Stimulated activated CD4-positive, alpha-beta T cell treated with anti-CD3 and anti-CD28 coated beads, Interleukin-15, amount 100 ng/mL, for 24 hours (primary cell): ENCODE data around the gene MDM1.

ENCODE experiments used
- DNase-seq: peaks from one replicate; pipeline ENCODE4 v3.0.0-alpha.2; 2020

Gene MDM1

GRCh38 chr12:68356060-68356695, 24.0 kb upstream of the MDM1 start:
- DNase-seq: no peak

- no peak for DNase-seq
Measured at GRCh38 chr12:68354977-68355541, 22.9 kb upstream of the MDM1 start.

DNA sequence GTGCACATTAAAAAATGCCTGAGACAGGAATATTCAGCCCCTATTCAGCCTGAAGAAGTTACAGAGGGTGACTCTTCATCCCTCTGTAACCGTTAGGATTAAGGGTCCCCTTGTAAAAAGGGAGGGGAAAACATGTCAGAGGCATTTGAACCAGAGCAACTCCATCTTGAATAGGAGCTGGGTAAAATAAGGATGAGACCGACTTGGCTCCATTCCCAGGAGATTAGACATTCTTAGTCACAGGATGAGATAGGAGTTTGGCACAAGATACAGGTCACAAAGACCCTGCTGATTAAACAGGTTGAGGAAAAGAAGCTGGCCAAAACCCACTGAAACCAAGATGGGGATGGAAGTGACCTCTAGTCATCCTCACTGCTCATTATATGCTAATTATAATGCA, 19.9 kb upstream of the MDM1 start:
- DNase-seq: no peak

- DNase-seq: no peak
Measured at GRCh38 chr12:68350753-68351152, 18.6 kb upstream of the MDM1 start.

DNA sequence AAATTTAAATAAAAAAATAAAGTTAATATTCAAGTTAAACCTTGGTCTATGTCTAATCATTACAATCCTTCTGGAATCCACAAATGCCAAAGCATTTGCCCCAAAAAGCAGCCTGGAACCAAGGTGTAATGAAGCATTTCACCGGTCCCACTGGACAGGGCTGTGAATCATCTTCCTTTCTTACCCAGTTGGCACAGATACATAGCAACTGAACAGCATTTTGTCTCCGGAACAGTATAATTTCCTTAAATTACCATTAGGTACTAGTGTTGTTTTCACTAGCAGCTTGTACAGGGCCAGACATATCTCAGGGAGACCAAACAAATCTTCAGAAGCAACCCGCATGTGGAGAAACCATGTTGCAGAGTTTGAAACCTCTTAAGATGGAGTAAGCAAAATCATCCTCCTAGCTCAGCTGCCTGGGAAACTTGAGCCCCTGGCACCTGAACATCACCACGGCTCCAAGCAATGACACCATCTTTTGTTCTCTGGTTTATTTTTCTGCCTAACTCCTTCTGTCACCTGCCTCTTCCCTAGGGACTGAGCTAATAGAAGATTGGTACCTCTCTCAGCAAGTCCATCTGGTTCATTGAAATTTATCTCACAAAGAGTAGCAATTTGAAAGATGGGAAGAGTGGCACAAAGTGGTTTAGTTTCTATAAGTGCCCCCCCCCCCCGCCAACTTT, 17.9 kb upstream of the MDM1 start:
- no peak for DNase-seq

GRCh38 chr12:68349220-68349621, 17.1 kb upstream of the MDM1 start:
- no peak for DNase-seq

DNA sequence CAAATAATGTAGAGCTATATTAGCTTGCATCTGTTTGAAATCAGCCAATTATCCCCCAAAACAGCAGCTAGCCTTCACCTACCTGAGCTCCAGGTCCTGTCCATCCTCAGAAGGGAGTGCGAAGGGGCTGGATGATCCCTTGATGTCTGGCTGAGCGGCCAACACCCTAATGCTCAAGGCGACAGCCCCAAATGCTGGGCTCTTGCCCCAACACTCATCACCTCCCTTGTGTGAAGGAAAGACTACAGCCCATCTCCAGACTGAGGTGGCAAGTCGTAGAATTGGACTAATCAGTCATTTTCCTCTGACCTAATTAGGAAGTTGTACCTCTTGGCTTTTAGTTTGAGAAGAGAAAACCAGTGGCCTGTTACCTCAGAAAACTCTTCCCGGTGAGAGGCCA, 16.3 kb upstream of the MDM1 start:
- no peak for DNase-seq

- no peak for DNase-seq
Measured at GRCh38 chr12:68345763-68346162, 13.6 kb upstream of the MDM1 start.

GRCh38 chr12:68344126-68344525, 12.0 kb upstream of the MDM1 start:
- DNase-seq: no peak

- DNase-seq: no peak
Measured at GRCh38 chr12:68342966-68343365, 10.8 kb upstream of the MDM1 start.

DNA sequence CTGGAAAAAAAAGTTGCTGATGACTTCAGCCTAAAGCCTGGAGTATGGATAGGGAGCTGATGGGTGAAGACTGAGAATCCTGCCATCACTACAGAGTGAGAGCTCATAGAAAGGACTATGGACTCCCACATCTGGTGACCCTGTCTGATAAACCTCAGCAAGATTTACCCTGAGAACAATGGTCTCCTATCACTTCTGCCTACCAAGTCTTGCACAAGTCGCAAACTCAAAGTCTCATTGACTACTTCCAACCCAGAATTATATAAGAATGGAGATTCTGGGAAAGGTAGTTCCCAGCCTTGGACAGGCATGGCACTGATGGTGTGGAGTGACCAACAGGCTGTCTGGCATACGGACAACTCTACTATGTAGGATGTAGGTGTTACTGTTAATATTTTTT, 9.7 kb upstream of the MDM1 start:
- no peak for DNase-seq

DNA sequence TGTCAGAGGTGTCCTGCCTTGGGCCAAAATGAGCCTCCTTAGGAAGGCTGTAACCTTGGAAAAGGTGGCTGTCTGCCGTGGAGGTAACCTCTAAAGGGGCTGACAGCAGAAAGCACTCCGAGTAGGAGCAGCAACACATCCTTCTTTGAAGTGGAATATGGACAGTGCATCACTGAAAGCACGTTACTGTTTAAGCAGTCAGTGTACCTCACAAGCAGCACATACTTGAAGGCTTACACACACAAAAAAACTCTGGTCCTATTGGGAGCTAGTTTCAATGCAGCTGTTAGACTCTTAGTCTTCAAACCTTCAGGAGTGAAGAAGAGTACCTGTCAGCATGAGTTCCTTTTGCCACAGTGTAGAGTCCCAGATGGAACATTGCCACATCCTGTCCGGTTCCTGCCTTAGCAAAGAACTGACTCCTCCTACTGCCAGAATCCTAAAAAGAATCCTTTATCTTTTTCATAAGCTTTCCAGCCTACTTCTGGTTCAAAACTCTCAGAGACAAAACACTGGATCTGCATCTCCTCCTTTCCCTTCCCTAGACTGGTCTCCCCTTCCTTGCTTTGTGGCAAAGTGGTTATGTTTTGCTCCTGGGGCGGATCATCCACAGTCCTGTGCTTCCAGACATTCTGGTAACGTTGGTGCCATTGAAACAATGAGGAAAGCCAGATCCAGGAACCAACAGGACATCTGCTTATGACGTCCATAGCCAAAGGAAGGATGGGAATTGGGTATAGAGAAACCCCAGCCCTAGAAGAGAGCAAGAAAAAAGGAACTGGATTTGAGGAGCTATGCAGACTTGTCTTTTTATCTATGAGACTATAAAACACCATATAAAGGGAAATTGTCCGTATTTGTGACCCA, 8.5 kb upstream of the MDM1 start:
- no peak for DNase-seq

GRCh38 chr12:68336889-68337303, 4.7 kb upstream of the MDM1 start:
- no peak for DNase-seq

DNA sequence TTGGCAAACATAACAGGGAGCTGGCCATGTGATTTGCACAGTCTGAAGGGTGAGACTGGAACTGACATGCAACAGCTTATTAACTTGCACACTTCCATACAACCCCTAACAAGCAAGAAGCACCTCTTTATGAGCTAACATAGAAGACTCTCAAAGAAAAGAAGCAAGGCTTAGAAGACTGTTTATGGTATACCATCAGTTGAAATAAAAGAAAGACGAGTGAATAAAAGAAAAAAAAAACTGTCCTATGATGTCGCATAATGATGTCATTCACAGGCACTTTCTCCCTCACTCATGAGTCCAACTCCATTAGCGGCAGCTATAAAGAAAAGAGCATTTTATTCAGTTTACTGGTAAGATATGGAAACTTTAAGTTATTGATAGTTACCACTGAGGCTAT, 3.3 kb upstream of the MDM1 start:
- no peak for DNase-seq

- DNase-seq: peak; percentile 23
Measured at GRCh38 chr12:68334132-68334531, 2.0 kb upstream of the MDM1 start.

DNA sequence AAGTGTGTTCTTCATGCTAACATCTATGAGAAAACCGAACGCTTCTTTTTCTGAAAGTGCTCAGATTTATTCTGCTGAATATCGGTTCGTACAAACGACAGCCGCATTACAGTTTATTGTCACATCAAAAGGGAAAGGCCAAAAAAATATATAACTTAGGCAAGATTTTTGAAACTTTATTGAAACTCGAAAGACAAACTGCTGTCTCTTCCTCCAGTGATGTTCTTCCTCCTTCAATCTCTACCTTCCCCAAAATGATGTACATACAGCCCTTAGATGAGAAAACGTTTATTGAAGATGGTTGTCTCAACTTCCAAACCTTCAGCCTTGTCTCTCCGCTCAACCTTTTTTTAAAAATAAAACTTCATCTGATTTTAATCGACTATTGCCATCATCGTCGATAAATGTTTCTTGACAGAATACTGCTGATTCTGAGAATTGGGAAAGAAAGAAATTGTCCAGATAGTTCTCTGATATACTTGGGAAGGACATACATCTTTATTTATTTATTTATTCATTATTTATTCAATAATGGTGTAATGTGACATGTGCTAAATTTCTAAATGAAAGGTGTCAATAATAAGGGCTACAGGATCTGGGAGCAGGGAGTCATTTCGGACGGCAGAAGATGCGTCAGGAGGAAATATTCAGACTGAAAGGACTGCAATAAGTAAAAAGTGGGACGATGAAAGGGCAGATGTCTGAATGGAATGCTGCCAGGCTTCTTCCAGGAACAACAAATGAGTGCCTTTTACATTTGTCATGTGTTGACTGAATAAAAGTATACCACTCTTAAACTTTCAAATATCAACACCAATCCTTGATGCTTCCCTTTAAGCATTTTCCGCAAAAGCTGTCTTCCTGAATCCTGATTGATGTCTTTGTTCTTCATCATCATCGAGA, 817 bp upstream of the MDM1 start:
- no peak for DNase-seq

- DNase-seq: peak; percentile 43
Measured at GRCh38 chr12:68331500-68331868, 678 bp downstream of the MDM1 start.

GRCh38 chr12:68327896-68328295, 4.3 kb downstream of the MDM1 start:
- DNase-seq: no peak

DNA sequence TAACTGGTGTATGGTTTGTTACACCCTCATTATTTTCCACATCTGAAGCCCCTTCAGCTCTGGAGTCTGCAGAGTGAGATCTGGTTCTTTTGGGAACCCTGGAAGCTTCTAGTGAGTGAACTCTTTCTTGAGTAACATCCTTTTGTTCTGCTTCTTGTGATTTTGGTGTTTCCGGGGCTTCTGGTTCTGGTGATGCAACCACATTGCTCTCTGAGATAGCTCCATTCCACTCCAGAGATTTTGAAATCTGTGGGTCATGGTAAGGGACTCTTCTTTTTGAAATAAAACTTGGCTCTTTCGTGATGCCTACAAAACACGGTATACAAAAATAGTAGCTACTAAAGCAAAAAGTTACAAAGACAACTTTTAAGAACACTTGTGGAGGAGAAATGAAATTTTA, 5.4 kb downstream of the MDM1 start:
- DNase-seq: no peak

- no peak for DNase-seq
Measured at GRCh38 chr12:68325966-68326365, 6.2 kb downstream of the MDM1 start.

DNA sequence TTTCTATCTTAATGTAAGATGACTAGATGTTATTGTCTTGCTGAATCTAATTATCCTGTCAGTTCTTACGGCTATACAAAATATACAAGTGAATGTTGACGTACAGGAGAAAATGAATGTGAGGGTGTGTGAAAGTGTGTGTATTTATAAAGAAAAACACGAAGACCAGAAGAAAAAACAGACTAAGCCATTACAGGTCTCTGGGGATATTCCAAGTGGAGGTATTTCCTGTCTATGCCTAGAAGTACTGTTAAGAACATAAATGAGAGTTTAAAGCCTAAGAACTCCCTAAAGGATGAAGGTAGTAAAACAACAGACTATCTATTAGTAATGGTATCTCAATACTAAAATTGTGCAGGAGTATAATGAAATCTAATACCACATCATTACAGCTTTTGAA, 7.6 kb downstream of the MDM1 start:
- DNase-seq: no peak

- no peak for DNase-seq
Measured at GRCh38 chr12:68321140-68321539, 11.0 kb downstream of the MDM1 start.
